Measurements from ENCODE around the gene URM1.

URM1 gene

DNA sequence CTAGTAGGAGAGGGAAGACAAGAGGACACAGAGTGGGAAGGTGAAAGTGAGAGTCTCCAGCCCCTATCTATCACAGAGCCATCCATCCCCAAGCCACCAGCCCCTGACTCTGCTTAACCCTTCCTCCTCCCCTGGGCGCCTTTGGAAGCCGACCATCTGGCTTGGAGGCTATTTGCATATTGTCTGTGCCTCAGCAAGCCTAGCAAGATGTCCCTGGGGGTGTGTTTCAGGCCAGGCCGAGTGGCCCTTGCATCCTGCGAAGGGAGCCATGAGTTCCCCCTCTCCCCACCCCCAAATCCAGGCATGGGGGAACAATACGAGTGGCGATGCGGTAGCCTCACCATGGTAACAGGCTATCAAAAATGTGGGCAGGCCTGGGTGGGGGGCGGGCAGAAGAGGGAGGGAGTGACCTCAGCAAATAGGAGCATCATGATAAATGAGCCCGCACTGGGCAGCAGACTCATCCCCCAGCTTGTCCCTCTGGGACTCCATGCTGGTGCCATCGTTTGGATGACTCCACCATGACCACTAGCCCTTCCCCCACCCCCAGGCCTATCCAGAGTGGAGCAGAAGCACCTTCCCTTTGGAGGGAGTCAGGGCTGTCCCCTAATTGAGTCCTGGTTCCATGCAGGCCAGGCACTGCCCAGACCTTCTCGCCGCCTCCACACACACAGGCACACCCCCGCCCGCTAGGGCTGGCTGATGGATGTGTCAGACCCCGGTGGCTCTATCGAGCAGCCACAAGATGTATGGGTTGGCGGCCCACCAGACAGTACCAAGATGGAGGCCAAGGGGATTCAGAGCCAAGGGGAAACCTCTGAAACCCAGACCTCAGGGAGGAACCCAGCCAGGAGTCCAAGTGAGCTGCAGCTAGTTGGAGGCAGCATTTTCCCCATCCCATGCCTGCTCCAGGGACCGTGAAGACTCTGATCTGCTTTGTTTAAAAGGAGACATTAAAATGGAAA is 14.6 kb downstream of the URM1 start:
- Histone ChIP-seq H4K20me1 (ENCODE audit: insufficient read depth, low read length, poor library complexity, severe bottlenecking) (no peaks in the 10 kb centered on the region), H3K27me3 (ENCODE audit: insufficient read depth, low read length, poor library complexity, severe bottlenecking) (no peaks in the 10 kb centered on the region), H3K79me2 (ENCODE audit: insufficient read depth, low read length) (no peaks in the 10 kb centered on the region; the same call in 1 of the 2 replicates), H3K4me3 (ENCODE audit: low read length, poor library complexity, severe bottlenecking) (no peak overlapping the region), H2AFZ (ENCODE audit: low read length) (no peak overlapping the region), H3K9me3 (ENCODE audit: insufficient read depth, low read depth, low read length) (no peaks in the 10 kb centered on the region), H3F3A (ENCODE audit: low read depth) (no peaks in the 10 kb centered on the region), H3K4me2 (ENCODE audit: low read depth, low read length, poor library complexity, severe bottlenecking) (no peak overlapping the region), H3K4me1 (ENCODE audit: insufficient read depth, low read length, poor library complexity, severe bottlenecking) (no peaks in the 10 kb centered on the region), H3K9me2 (replicated peaks; ENCODE audit: low read depth, low read length) (no peaks in the 10 kb centered on the region), H3K9ac (ENCODE audit: low read depth, low read length, poor library complexity, severe bottlenecking) (no peak overlapping the region), H3K36me3 (ENCODE audit: insufficient read depth, low read length) (peaks cover 62% of the 10 kb centered on the region; the same call in 1 of the 2 replicates)
- TF ChIP-seq EZH2phosphoT487 (IDR thresholded peaks at IDR 0.05; ENCODE audit: borderline replicate concordance) (no peak), CTCF (conservative IDR thresholded peaks at IDR 0.05; ENCODE audit: low read length) (no peak)

- Histone ChIP-seq H3K36me3 (ENCODE audit: insufficient read depth, low read length) (peaks cover 60% of the 10 kb centered on the region; the same call in 1 of the 2 replicates), H3K9me2 (replicated peaks; ENCODE audit: low read depth, low read length) (no peaks in the 10 kb centered on the region), H3K4me1 (ENCODE audit: insufficient read depth, low read length, poor library complexity, severe bottlenecking) (no peaks in the 10 kb centered on the region), H2AFZ (ENCODE audit: low read length) (no peak overlapping the region), H3K9ac (ENCODE audit: low read depth, low read length, poor library complexity, severe bottlenecking) (no peak overlapping the region), H3K79me2 (ENCODE audit: insufficient read depth, low read length) (no peaks in the 10 kb centered on the region), H3K27me3 (ENCODE audit: insufficient read depth, low read length, poor library complexity, severe bottlenecking) (no peaks in the 10 kb centered on the region), H3F3A (ENCODE audit: low read depth) (no peaks in the 10 kb centered on the region), H3K4me3 (ENCODE audit: low read length, poor library complexity, severe bottlenecking) (no peak overlapping the region), H3K4me2 (ENCODE audit: low read depth, low read length, poor library complexity, severe bottlenecking) (no peak overlapping the region), H3K9me3 (ENCODE audit: insufficient read depth, low read depth, low read length) (no peaks in the 10 kb centered on the region), H4K20me1 (ENCODE audit: insufficient read depth, low read length, poor library complexity, severe bottlenecking) (no peaks in the 10 kb centered on the region)
- no peak for TF ChIP-seq CTCF (conservative IDR thresholded peaks at IDR 0.05; ENCODE audit: low read length)
- TF ChIP-seq EZH2phosphoT487 (IDR thresholded peaks at IDR 0.05; ENCODE audit: borderline replicate concordance), result no peak
Measured at GRCh38 chr9:128388150-128388549, 17.0 kb downstream of the URM1 start.

DNA sequence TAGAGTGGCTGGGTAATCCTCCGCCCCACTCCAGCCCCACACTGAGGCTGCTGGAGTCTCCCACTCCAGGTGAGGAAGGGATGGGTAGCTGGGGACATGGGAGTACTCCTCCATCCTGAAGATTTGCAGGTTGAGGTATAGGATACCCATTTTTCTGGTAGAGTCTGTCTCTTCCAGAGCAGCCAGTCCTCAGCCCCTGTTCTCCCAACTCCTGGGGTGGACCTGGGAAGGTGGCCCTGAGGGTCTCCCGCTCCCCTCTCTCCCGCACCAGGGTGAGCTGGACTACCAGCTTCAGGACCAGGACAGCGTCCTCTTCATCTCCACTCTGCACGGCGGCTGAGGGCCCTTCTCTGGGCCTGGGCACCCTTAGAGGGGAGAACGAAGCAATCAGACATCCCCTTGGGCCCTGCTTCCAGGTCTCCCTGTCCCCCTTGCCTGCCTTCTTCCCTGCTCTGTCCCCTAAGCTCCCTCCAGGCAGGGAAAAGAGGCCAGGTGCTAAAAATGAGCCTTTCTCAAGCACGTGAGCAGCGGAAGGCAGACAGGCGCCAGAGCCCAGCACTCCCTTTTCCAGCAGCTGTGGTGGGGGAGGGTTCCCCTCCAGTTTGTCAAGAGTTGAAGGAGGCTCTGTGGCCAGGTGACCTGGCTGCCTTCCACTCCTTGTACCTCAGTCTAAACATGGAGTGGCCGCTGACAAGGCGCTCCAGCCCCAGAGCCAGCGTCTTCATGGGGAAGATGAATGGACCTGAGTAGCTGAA is 18.4 kb downstream of the URM1 start:
- no peaks in the 10 kb centered on the region for H4K20me1 ChIP-seq (ENCODE audit: insufficient read depth, low read length, poor library complexity, severe bottlenecking)
- peaks cover 54% of the 10 kb centered on the region; the same call in 1 of the 2 replicates for H3K36me3 ChIP-seq (ENCODE audit: insufficient read depth, low read length)
- H3K9ac ChIP-seq (ENCODE audit: low read depth, low read length, poor library complexity, severe bottlenecking), result no peak overlapping the region
- no peaks in the 10 kb centered on the region for H3K4me1 ChIP-seq (ENCODE audit: insufficient read depth, low read length, poor library complexity, severe bottlenecking)
- no peak overlapping the region for H3K4me2 ChIP-seq (ENCODE audit: low read depth, low read length, poor library complexity, severe bottlenecking)
- no peak overlapping the region for H2AFZ ChIP-seq (ENCODE audit: low read length)
- H3K9me2 ChIP-seq (replicated peaks; ENCODE audit: low read depth, low read length), result no peaks in the 10 kb centered on the region
- no peaks in the 10 kb centered on the region for H3K79me2 ChIP-seq (ENCODE audit: insufficient read depth, low read length)
- no peaks in the 10 kb centered on the region for H3K9me3 ChIP-seq (ENCODE audit: insufficient read depth, low read depth, low read length)
- TF ChIP-seq EZH2phosphoT487 (IDR thresholded peaks at IDR 0.05; ENCODE audit: borderline replicate concordance) (no peak), CTCF (conservative IDR thresholded peaks at IDR 0.05; ENCODE audit: low read length) (no peak)
- no peak overlapping the region for H3K4me3 ChIP-seq (ENCODE audit: low read length, poor library complexity, severe bottlenecking)
- no peaks in the 10 kb centered on the region for H3K27me3 ChIP-seq (ENCODE audit: insufficient read depth, low read length, poor library complexity, severe bottlenecking)
- H3F3A ChIP-seq (ENCODE audit: low read depth), result no peaks in the 10 kb centered on the region

All from Loucy (cell line).